Thyroid gland (tissue), 4 donors: ENCODE measurements around the gene DSCAM. TPM values are rescaled to one million over a fixed set of nuclear protein-coding genes. Genes with fewer than 3 reads are reported as not detected.

Source experiments
- DNase-seq, 2 donors: peaks; one replicate each; pipeline ENCODE4 v3.0.0-alpha.2; 2019
- H3K27ac ChIP-seq, 3 donors: fragments of 200-600 bp; sonication (generic); 1 replicate in 2 of 3; 2 replicates in 1 of 3; pipeline ENCODE4 v1.5.1; 2016 to 2019; ENCODE audit warnings: mild to moderate bottlenecking in 1 of 3, moderate library complexity in 1 of 3
- H3K27me3 ChIP-seq: fragments of 200-600 bp; sonication (generic); one replicate; pipeline ENCODE4 v1.5.1; 2019
- H3K36me3 ChIP-seq, 2 donors: fragments of 200-600 bp; sonication (generic); one replicate each; pipeline ENCODE4 v1.5.1; 2016 to 2019
- H3K4me1 ChIP-seq, 2 donors: fragments of 200-600 bp; sonication (generic); one replicate each; pipeline ENCODE4 v1.5.1; 2017 to 2019
- H3K4me3 ChIP-seq, 3 donors: fragments of 200-600 bp; sonication (generic); replicated peaks in 1 of 3; 1 replicate in 2 of 3; 2 replicates in 1 of 3; pipeline ENCODE4 v1.5.1; 2016; ENCODE audit warnings: mild to moderate bottlenecking in 1 of 3
- H3K9me3 ChIP-seq: fragments of 200-600 bp; sonication (generic); one replicate; pipeline ENCODE4 v1.5.1; 2017
- CTCF ChIP-seq, 6 experiments: fragments of 200-600 bp in 3 of 6; fragments of 450-650 bp in 3 of 6; sonication (generic) in 3 of 6; IDR thresholded peaks; one replicate each; pipeline ENCODE4 v1.5.1; 2016 to 2019; ENCODE audit warnings: antibody characterized with exemption in 6 of 6, mild to moderate bottlenecking in 2 of 6, inconsistent platforms in 1 of 6, moderate library complexity in 1 of 6
- POLR2A ChIP-seq, 2 donors: fragments of 450-650 bp; IDR thresholded peaks; one replicate each; pipeline ENCODE4 v1.6.1; 2017; ENCODE audit warnings: antibody characterized with exemption in 2 of 2, mild to moderate bottlenecking in 2 of 2, moderate library complexity in 1 of 2
- WGBS, 2 donors: methylation state at CpG; one replicate each; pipeline ENCODE4 v1.1.5; 2017; 5-methylcytosine and 5-hydroxymethylcytosine counted together
- intact Hi-C: fragments of 100-400 bp; cut with DNase I; formaldehyde crosslinking; loops from one replicate; pipeline ENCODE4 v1.15.1; 2023
- total RNA-seq, 4 donors: library from RNA; depleted of rRNA; stranded (reverse); fragments of >200 nt; gene quantifications; one replicate each; pipeline ENCODE4 v1.2.3, GENCODE V29; 2016

Gene DSCAM
- total RNA-seq, 4 donors from 2014 or later = 0.20 TPM; not detected in 3

DNA sequence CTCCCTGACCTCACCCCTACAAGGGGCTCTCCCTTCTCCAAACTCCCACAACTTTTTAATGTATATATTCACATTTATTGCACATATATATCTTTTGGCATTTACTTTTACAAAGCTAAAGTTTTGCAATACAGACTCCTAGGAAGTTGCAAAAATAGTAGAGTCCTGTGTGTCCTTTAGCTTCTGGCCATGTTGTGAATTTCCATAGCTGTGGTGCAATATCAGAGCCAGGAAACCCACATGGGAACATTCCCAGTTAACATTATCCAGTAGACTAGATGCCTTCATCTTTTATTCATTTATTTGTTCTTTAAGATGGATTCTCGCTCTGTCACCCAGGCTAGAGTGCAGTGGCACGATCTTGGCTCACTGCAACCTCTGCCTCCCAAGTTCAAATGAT lies 636.7 kb downstream of the DSCAM start:
- no peaks in the 10 kb centered on the region for H3K27me3 ChIP-seq
- TF ChIP-seq CTCF (IDR thresholded peaks at IDR 0.05) (no peak), POLR2A (IDR thresholded peaks at IDR 0.05) (no peak)
- no peak overlapping the region for H3K27ac ChIP-seq
- H3K36me3 ChIP-seq = no peaks in the 10 kb centered on the region
- intact Hi-C loops = no loop called here
- H3K4me3 ChIP-seq = no peak overlapping the region
- WGBS, 2 donors = 93 to 95% methylated on average over 2 of the region's 2 CpGs
- DNase-seq = no peak
- no peaks in the 10 kb centered on the region for H3K9me3 ChIP-seq
- no peaks in the 10 kb centered on the region for H3K4me1 ChIP-seq

GRCh38 chr21:40208948-40209345 lies 638.0 kb downstream of the DSCAM start:
- Histone ChIP-seq H3K4me3 (no peak overlapping the region), H3K4me1 (no peaks in the 10 kb centered on the region), H3K27me3 (no peaks in the 10 kb centered on the region), H3K36me3 (no peaks in the 10 kb centered on the region), H3K27ac (no peak overlapping the region), H3K9me3 (no peaks in the 10 kb centered on the region)
- intact Hi-C loops = no loop called here
- DNase-seq = no peak
- no peak for TF ChIP-seq POLR2A (IDR thresholded peaks at IDR 0.05)
- no peak for TF ChIP-seq CTCF (IDR thresholded peaks at IDR 0.05)
- 71 to 72% methylated on average over 5 of the region's 5 CpGs for WGBS, 2 donors

DNA sequence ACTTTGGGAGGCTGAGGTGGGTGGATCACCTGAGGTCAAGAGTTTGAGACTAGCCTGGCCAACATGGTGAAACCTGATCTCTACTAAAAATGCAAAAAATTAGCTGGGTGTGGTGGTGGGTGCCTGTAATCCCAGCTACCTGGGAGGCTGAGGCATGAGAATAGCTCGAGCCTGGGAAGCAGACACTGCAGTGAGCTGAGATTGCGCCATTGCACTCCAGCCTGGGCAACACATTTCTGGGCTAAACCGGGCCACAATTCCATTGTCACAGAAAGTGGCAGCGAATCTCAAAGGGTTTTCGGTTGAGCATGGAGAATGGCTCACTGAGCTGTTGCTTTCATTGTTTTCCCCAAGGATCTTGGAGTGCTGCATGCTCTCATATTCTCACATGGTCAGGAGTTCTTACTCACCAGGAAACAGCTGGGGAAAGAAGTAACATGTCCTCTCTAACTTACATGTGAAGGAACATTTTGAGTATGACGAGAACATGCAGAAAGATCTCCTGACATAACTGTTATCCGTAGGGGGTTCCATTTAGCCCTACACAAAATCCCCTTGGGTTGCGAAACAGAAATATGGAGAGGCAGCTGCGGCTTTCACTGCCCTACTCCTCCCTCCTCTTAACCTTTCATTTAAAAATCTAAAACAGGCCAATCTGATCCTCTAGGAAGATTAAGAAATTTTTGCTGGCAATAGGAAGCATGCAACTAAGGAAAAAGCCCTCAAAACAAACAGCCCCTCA lies 638.6 kb downstream of the DSCAM start:
- intact Hi-C loops = no loop called here
- no peaks in the 10 kb centered on the region for H3K4me1 ChIP-seq
- H3K27ac ChIP-seq = no peak overlapping the region
- no peaks in the 10 kb centered on the region for H3K27me3 ChIP-seq
- no peak for DNase-seq
- WGBS, 2 donors = 84 to 87% methylated on average over 9 of the region's 9 CpGs
- no peaks in the 10 kb centered on the region for H3K9me3 ChIP-seq
- H3K36me3 ChIP-seq = no peaks in the 10 kb centered on the region
- TF ChIP-seq POLR2A (IDR thresholded peaks at IDR 0.05) (no peak), CTCF (IDR thresholded peaks at IDR 0.05) (no peak)
- H3K4me3 ChIP-seq = no peak overlapping the region

GRCh38 chr21:40200946-40201345 lies 646.0 kb downstream of the DSCAM start:
- Histone ChIP-seq H3K36me3 (no peaks in the 10 kb centered on the region), H3K4me1 (no peaks in the 10 kb centered on the region), H3K27me3 (no peaks in the 10 kb centered on the region), H3K4me3 (no peak overlapping the region), H3K27ac (no peak overlapping the region), H3K9me3 (no peaks in the 10 kb centered on the region)
- WGBS, 2 donors = 61 to 70% methylated on average over 2 of the region's 2 CpGs
- TF ChIP-seq POLR2A (IDR thresholded peaks at IDR 0.05) (no peak), CTCF (IDR thresholded peaks at IDR 0.05) (no peak)
- intact Hi-C loops = no loop called here
- no peak for DNase-seq

DNA sequence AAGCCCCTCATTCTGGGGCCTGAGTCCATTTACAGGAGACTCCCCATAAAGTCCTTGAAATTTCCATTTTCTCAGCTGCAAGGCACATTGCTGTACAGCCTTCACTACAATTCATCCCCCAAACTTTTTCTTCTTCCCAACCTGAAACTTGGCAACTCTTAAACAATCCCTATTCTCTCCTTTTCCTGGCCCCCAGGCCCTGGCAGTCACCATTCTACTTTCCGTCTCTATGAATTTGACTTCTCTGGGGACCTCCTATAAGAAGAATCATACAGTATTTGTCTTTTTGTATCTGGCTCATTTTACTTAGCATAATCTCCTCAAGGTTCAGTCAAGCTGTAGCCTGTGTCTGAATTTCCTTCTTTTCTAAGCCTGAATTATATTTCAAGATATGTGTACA lies 646.8 kb downstream of the DSCAM start:
- TF ChIP-seq POLR2A (IDR thresholded peaks at IDR 0.05) (no peak), CTCF (IDR thresholded peaks at IDR 0.05) (no peak)
- no peaks in the 10 kb centered on the region for H3K9me3 ChIP-seq
- no peaks in the 10 kb centered on the region for H3K4me1 ChIP-seq
- 84 to 92% methylated on average over 1 of the region's 1 CpG for WGBS, 2 donors
- no peak for DNase-seq
- no peak overlapping the region for H3K27ac ChIP-seq
- no peaks in the 10 kb centered on the region for H3K36me3 ChIP-seq
- intact Hi-C loops = no loop called here
- no peaks in the 10 kb centered on the region for H3K27me3 ChIP-seq
- H3K4me3 ChIP-seq = no peak overlapping the region
